GM18868 (cell line): Measurements from ENCODE around the gene HPS5.
A peak's percentile ranks its signal among the peaks of the same experiment; 100 is the strongest.
"Not testable (repeated sequence)": the region's sequence is repeated elsewhere in the genome, so short reads cannot be mapped to it uniquely, and the experiment has no call there.

Experiments used
- ATAC-seq: cut with Tn5 transposase; IDR thresholded peaks from one replicate; pipeline ENCODE4 v1.9.1; 2021; ENCODE audit warnings: mild to moderate bottlenecking, moderate library complexity; ENCODE audit not compliant: unreplicated experiment

Gene HPS5, protein sequence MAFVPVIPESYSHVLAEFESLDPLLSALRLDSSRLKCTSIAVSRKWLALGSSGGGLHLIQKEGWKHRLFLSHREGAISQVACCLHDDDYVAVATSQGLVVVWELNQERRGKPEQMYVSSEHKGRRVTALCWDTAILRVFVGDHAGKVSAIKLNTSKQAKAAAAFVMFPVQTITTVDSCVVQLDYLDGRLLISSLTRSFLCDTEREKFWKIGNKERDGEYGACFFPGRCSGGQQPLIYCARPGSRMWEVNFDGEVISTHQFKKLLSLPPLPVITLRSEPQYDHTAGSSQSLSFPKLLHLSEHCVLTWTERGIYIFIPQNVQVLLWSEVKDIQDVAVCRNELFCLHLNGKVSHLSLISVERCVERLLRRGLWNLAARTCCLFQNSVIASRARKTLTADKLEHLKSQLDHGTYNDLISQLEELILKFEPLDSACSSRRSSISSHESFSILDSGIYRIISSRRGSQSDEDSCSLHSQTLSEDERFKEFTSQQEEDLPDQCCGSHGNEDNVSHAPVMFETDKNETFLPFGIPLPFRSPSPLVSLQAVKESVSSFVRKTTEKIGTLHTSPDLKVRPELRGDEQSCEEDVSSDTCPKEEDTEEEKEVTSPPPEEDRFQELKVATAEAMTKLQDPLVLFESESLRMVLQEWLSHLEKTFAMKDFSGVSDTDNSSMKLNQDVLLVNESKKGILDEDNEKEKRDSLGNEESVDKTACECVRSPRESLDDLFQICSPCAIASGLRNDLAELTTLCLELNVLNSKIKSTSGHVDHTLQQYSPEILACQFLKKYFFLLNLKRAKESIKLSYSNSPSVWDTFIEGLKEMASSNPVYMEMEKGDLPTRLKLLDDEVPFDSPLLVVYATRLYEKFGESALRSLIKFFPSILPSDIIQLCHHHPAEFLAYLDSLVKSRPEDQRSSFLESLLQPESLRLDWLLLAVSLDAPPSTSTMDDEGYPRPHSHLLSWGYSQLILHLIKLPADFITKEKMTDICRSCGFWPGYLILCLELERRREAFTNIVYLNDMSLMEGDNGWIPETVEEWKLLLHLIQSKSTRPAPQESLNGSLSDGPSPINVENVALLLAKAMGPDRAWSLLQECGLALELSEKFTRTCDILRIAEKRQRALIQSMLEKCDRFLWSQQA

DNA sequence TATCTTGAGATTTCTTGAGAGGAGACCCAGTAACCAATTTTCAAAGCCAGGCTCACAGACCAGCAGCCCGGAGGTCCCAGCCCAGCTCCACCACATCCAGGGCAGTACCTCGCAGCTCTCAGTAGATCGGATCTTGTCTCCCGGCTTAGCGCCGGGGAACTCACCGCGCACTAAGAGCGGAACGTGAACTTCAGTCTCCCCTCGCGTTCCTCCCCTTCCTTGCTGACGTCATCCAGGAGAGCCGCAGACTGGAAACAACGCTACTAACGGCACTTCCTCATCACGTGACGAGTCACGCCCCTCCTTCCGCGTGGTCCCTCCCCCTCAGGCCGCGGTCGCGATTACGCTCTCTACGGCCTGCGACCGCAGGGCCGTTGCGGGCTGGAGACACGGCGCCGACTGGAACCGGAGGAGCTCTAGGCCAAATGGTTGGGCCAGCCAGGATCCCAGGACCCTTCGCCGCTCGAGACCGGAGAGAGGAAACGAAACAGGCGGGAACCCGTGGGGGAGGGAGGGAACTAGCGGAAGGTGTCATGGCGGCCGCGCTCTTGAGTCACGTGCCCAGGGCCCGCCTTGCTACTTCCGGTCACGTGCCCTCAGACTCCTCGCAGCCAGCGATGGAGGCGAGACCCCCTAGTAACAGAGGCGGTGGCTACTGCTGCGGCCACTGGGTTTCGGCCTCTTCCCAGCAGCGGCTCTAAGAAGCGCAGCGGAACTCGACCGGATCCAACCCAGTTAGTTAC, at the start of gene HPS5, which contains the start of gene GTF2H1:
Gene HPS5, minus strand, starts transcription at position 172 of the 743 bp plus-strand sequence. CDS start 4,282 bp downstream, outside the sequence.
Gene GTF2H1, plus strand, starts transcription at position 599 of the 743 bp plus-strand sequence. CDS start 10,508 bp downstream, outside the sequence.
- ATAC-seq: peak; percentile 85

DNA sequence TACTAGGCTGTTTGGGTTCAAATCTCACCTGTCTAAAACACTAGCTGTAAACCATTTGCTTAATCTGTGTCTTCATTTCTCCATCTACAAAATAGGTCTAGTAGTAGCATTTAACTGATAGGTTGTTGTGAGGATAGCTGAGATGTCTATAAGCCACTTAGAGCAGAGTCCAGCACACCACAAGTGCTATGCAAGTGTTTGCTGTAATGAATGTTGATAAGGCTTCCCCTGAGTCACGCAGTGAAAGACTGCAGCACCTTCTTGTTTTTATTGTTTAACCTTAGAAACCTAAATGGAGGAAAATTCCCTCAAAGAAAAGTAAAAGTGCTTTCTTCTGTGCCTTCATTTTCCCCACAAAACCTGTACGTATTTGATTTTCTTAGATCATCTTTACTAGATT, 49.3 kb upstream of the HPS5 start:
- ATAC-seq: no peak

DNA sequence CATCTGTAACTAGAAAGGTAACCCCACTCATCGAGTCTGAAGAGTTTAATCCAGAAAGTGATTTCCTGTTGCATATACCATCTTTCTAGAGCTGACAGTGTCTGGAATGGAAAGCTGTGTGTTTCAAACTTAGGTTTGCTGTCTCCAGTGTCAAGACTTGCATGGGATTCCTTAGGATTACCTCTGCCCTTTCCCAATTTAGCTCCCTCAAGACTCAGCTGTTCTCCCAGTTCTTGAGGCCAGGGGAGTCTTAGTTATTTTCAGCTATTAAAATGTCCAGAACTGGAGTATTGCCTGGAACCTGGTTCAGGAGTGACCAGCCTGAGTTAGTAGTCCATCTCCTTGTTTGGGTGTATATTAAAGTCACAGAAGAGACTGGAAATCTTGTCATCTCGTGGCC, 47.5 kb upstream of the HPS5 start:
- ATAC-seq: no peak

DNA sequence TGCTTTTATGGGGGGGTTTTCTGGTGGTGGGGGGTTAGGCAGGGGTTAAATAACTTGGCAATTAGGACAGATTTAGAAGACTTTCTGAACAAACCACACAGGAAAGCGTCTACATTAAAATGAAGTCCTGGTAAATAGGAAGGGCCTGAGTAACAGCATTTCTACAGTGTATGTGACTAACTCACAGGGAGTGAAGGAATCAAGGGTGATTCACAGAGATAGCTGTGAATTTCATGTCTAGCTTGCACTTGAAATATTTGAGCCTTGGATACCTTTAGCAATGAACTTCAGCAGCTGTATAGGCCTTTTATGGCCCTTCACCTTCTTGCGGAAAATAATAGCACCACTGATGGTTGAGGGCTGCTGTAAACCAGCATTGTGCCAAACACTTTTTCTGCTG, 46.3 kb upstream of the HPS5 start:
- no peak for ATAC-seq

DNA sequence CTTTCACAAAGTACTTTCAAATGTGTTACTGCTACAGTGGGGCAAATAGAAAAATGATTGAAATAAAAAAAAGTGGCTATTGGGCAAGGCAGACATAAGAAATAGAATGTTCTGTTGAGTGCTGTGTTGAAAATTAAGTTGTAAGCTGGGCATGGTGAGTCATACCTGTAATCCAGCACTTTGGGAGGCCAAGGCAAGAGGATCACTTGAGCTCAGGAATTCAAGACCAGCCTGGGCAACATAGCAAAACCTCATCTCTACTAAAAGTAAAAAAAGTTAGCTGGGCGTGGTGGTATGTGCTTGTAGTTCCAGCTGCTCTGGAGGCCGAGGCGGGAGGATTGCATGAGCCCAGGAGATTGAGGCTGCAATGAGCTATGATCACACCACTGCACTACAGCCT, 45.5 kb upstream of the HPS5 start:
- ATAC-seq: no peak

DNA sequence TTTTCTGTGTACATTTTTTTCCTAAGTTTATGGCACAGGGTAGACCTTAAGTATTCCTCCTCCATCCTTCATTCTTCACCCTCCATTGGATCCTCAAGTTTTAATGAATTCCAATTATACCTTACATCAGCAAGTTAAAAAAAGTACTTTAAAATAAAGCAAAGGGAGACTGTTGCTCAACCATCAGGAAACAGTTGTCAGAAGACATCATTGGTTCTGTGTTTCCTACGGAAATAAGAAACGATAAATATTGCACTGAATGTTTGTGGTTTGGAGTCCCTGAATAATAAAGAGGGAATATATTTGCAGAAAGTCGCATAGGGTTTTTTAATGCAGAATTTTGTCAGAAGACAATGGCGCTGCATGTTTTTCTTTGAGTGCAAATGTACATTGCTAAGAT, 44.3 kb upstream of the HPS5 start:
- no peak for ATAC-seq

DNA sequence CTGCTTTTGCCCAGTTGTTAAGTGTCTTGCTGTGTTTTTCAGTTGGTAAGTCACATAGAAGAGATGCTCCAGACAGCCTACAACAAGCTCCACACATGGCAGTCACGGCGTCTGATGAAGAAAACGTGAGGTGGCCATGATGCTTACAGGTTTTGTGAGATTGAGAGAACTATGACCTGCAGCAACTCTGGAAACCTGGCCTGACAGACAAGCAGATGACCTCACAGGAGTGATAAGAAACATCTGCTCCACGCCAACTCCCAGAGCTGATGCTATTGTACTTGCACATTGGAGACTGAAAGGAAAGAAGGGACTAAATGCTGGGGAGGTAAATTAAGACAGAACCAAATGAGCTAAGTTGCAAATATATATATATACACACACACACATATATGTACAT, 43.8 kb upstream of the HPS5 start:
- no peak for ATAC-seq

DNA sequence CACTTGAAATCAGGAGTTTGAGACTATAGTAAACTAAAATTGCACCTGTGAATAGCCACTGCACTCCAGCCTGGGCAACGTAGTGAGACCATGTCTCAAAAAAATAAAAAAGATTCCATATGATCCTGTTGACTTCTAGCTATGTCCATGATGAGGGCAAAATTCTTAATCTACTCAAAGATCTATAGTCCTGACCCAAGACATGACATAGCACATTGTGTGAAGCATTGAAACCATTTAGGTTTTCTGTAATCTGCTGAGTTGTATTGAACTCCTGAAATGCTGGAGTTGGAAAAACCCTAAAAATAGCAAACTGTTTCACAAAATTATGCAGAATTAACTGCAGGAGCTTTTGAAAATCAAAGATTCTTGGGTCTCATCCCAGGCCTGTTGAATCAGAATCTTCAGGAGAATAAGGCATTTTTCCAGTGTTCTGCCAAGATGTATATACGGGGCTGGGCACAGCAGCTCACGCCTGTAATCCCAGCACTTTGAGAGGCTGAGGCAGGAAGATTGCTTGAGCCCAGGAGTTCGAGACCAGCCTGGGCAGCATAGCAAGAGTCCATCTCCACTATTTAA, 42.6 kb upstream of the HPS5 start:
- no peak for ATAC-seq

DNA sequence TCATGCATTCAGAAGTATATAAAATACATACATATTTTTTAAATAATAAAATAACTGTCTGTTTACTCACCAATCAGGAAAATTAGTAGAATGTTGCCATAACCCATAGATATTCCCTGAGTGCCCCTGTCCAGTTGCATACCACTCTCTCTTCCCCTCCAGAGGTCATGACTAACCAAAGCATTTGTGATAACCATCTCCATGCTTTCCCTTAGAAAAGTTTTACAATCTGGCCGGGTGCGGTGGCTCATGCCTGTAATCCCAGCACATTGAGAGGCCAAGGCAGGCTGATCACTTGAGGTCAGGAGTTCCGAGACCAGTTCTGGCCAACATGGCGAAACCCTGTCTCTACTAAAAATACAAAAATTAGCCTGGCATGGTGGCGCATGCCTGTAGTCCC, 39.2 kb upstream of the HPS5 start:
- ATAC-seq: no peak

DNA sequence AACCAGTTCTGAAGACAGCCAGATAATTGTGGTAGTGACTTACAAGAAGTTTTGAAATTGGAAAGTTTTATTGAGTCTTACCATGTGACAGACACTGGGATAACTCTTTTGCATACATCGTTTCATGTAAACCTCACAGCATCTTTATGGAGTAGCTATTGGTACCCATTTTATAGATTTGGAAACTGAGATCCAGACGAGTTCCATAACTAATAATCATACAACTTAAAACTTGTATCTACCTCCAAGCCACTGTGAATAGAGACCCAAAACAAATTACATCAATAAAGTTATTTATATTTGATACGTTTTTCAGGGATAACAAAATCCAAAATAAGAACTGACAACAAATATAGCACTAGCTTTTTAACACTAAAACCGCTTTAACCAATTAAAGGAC, 36.7 kb upstream of the HPS5 start:
- no peak for ATAC-seq

DNA sequence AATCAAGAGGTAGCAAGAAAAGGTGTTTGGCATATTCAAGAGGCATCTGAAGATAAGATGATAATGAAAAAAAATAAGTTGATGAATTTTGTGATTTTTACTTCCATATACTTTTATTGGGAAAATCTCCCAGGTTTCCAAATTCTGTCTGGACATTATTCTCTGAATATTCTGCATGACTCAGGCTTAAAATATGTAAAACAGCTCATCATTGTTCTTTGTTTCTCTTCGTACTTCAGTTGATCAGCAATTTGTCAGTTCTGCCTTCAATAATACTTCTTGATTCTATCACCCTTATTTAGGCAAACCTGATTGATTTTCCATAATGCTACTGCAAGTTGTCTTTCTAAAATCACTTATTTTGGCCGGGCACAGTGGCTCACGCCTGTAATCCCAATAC, 30.6 kb upstream of the HPS5 start:
- ATAC-seq: no peak

DNA sequence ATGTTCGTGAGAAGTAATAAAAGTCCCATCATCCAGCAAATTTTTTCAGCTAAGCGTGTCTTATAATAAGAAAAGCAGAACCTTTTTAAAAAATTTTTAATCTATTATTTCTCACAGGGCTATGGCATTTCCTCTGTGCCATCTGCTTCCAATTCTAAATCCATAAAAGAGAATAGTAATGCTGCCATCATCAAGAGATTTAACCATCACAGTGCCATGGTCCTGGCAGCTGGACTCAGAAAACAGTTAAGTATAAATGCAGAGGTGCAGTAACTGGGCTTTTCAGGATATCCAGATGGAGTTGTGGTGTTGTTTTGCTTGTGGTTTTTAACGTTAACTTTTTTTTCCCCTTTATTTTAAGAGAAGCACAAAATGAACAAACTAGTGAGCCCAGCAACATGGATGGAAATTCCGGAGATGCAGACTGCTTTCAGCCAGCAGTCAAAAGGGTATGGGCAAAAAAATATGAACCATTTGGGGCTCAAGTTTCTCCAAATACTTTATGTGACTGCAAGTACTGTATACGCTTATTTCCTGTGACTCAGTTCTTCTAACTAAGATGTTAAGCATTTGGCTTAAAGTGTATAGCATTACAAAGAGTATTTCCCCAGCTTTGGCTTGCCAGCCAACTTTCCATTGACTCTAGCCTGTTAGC, 25.7 kb upstream of the HPS5 start:
- no peak for ATAC-seq

DNA sequence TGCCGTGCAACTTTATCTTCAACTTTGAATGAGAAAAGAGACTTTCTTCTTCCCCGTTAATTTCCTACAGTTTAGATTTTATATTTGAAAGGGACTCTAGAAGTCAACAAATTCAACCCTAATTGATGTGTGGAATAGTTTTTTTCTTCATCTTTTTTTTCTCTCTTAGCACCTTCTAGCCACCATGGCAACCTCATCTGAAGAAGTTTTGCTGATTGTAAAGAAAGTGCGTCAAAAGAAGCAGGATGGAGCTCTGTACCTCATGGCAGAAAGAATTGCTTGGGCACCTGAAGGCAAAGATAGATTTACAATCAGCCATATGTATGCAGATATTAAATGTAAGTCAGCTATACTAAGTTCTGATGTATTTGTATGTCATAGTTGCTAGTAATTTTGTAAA, 11.0 kb upstream of the HPS5 start:
- ATAC-seq: no peak

DNA sequence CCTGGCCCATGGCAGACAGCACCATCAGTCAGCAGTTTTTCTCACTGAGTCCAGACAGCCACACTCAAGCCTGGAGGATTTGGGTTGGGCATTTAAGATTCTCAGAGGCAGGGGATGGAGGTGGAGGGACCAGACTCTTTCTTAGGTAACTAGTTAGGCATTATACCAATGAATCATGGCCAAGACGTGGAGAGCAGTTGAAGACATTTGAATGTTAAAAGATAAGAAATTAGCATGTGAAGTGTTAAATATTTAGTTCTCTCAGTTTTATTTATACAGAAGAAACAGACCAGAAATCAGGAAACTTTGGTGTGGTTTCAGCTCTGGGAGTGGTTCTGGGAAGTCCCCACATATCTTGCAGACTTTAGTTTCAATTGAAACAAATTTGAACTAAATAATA, 10.4 kb upstream of the HPS5 start:
- no peak for ATAC-seq

DNA sequence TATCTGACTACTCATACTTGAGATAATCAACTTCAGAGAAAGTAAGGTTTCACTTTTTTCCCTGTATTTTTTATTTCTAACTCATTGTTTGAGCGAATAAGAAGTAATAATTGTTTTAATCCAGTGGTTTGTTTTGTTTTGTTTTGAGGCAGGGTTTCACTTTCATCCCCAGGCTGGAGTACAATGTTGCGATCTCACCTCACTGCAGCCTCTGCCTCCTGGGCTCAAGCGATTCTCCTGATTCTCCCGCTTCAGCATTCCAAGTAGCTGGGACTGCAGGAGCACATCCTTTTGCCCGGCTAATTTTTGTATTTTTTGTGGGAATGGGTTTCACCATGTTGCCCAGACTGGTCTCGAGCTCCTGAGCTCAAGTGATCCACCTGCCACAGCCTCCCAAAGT, 9.0 kb upstream of the HPS5 start:
- ATAC-seq: no peak

DNA sequence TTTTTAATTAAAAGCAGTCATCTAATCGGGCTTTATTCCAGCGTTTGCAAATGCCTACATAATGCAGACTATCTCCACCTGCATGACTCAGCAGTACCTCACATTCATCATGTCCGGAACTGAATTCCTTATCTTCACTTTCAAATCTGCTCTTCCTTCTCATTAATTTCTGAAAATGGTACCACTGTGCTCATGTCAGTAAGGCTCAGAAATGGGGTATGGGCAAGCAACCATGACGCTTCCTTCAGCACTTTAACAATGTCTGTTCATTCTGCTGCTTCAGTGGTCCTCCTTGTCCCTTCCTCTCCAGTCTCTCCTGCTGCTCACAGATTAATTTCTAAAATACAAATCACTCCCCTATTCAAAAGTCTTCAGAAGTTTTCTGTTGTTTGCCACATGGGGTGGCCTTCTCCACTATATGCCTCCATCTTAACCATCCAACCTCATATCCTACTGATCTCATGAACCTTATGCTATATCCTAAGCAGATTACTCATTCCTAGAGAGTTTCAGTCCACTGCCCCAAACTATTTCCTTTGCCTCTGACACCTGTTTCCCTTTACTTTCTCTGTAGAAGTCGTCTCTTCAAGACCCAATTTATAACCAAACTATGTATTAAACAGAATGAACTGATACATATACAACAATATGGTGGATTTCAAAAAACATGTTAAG, 7.4 kb upstream of the HPS5 start:
- ATAC-seq: peak; percentile 70

DNA sequence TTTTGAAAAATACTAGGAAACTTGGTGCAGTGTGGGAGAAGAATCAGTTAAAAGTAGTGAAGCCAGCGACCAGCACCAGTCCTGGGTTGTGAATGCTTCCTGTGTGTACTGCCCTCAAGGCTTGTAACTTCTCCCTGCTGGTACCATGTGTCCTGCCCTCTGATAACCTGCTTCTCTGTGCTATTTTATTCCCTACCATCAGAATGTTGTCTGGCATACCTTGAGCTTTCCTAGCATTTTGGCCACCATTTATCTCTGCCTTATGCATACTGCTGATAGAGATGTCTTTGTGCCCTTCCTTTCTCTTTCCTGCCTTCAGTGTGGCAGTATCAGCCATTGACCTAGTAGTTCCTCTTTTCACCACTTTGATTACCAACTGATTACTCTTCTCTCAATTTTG, 2.4 kb upstream of the HPS5 start:
- no peak for ATAC-seq

DNA sequence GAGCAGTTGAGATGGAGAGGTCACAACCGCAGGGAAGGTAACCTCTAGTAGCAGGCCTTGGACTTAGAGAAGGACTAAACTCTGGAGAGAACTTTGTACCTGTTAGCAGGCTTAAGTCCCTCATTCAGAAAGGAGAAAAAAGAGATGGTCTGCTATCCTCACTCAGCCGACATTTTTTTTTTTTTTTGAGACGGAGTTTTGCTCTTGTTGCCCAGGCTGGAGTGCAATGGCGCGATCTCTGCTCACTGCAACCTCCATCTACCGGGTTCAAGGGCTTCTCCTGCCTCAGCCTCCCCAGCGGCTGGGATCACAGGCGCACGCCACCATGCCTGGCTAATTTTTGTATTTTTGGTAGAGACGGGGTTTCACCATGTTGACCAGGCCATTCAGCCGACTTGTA, 1.9 kb upstream of the HPS5 start:
- not testable (repeated sequence) for ATAC-seq

DNA sequence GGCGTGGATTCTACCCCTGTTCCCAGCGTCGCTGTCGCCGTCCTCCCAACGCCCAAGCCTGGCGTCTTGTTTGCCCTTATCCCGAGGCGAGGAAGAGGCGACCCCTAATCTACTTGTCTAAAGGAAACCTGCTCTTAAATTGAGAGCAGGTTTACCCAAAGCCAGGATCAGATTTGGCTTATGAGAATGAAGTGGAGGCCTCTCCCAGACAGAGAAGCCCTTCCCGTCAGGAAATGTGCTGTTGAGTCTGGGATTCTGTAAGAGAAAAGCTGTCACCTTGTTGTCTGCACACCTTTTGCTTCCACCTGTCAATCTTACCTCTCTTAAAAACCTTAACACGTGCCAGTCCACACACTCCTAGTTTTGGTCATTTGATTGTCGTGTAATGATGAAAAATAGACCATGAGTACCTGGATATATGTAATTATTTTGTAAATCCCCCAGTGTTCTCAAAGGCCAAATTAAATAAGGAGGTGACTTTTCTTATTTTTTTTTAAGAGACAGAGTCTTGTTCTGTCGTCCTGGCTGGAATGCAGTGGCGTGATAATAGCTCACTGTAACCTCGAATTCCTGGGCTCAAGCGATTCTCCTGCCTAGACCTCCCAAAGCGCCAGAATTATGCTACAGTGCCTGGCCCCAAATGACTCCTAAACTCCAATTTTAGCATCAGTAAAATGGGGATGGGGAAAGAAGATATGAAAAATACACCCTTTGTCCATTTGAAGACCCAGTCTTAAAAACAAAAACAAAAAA, 1.1 kb upstream of the HPS5 start:
- ATAC-seq: no peak
